Central memory CD8-positive, alpha-beta T cell (primary cell): Measurements from ENCODE around the gene SYCE3.
"Not testable (repeated sequence)": the region's sequence is repeated elsewhere in the genome, so short reads cannot be mapped to it uniquely, and the experiment has no call there.

Experiments
- ATAC-seq: fragments of 150-1000 bp; cut with Tn5 transposase; replicated peaks from 2 replicates; pipeline ENCODE4 v1.10.0; 2022; ENCODE audit warnings: mild to moderate bottlenecking, moderate FRiP score, moderate number of reproducible peaks; ENCODE audit not compliant: poor library complexity, severe bottlenecking; ENCODE audit errors: extremely low read depth
- DNase-seq, 2 donors: peaks; one replicate each; pipeline ENCODE4 v3.0.0; 2021; ENCODE audit warnings: low spot score in 2 of 2
- H3K27ac Mint-ChIP-seq: one replicate; pipeline ENCODE4 v1.8.0; 2022; ENCODE audit warnings: low read depth, mild to moderate bottlenecking, moderate library complexity, mixed read lengths
- H3K27me3 Mint-ChIP-seq: one replicate; pipeline ENCODE4 v1.8.0; 2022; ENCODE audit warnings: mixed read lengths
- H3K36me3 Mint-ChIP-seq: one replicate; pipeline ENCODE4 v1.8.0; 2022; ENCODE audit warnings: mild to moderate bottlenecking, moderate library complexity, mixed read lengths; ENCODE audit not compliant: insufficient read depth
- H3K4me1 Mint-ChIP-seq: one replicate; pipeline ENCODE4 v1.8.0; 2022; ENCODE audit warnings: mixed read lengths
- H3K4me3 Mint-ChIP-seq: one replicate; pipeline ENCODE4 v1.8.0; 2022; ENCODE audit warnings: mild to moderate bottlenecking, moderate library complexity, mixed read lengths
- H3K9me3 Mint-ChIP-seq: one replicate; pipeline ENCODE4 v1.8.0; 2022; ENCODE audit warnings: mixed read lengths

Gene SYCE3

DNA sequence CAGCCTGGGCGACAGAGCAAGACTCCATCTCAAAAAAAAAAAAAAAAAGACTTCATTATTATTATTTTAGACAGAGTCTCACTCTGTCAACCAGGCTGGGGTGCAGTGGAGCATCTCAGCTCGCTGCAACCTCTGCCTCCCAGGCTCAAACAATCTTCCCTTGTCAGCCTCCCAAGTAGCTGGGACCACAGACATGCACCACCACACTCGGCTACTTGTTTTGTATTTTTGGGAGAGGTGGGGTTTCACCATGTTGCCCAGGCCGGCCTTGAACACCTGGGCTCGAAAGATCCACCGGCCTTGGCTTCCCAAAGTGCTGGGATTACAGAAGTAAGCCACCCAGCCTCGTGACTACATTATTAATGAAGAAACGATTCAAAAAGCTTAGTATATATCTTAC is 27.6 kb downstream of the SYCE3 start:
- peaks cover 23% of the 10 kb centered on the region for H3K36me3 Mint-ChIP-seq
- peaks cover 39% of the 10 kb centered on the region for H3K4me1 Mint-ChIP-seq
- ATAC-seq (no peak), DNase-seq (no peak)
- H3K4me3 Mint-ChIP-seq, result no peak overlapping the region
- no peaks in the 10 kb centered on the region for H3K9me3 Mint-ChIP-seq
- H3K27ac Mint-ChIP-seq, result no peak overlapping the region
- no peaks in the 10 kb centered on the region for H3K27me3 Mint-ChIP-seq

DNA sequence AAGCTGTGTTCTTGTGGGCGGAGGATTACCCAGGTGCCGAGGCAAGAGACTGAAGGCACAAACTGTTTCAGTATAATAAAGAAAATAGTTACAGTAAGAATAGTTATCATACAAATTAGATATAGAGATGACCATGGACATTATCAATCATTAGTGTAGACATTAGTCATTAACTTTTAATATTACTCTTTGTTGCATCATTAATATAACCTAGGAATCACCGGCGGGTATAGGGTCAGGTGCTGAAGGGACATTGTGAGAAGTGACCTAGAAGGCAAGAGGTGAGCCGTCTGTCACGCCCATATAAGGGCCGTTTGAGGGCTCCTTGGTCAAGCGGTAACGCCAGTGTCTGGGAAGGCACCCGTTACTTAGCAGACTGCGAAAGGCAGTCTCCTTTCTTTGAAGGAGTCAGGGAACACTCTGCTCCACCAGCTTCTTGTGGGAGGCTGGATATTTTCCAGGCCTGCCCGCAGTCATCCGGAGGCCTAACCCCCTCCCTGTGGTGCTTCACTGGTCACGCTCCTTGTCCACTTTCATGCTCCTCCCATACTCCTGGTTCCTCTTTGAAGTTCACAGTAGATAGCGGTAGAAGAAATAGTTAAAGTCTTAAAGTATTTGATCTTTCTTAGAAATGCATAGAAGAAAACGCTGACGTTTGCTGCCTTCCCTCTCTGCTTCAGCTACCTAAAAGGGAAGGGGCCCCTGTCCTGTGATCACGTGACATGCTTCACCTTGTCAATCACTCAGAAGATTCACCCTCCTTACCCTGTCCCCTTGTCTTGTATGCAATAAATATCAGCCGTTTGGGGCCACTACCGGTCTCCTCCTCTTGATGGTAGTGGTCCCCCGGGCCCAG is 28.6 kb downstream of the SYCE3 start:
- not testable (repeated sequence) for H3K27me3 Mint-ChIP-seq, H3K27ac Mint-ChIP-seq, H3K9me3 Mint-ChIP-seq, ATAC-seq, DNase-seq, H3K4me3 Mint-ChIP-seq
- Mint-ChIP-seq H3K36me3 (peaks cover 16% of the 10 kb centered on the region), H3K4me1 (peaks cover 29% of the 10 kb centered on the region)

DNA sequence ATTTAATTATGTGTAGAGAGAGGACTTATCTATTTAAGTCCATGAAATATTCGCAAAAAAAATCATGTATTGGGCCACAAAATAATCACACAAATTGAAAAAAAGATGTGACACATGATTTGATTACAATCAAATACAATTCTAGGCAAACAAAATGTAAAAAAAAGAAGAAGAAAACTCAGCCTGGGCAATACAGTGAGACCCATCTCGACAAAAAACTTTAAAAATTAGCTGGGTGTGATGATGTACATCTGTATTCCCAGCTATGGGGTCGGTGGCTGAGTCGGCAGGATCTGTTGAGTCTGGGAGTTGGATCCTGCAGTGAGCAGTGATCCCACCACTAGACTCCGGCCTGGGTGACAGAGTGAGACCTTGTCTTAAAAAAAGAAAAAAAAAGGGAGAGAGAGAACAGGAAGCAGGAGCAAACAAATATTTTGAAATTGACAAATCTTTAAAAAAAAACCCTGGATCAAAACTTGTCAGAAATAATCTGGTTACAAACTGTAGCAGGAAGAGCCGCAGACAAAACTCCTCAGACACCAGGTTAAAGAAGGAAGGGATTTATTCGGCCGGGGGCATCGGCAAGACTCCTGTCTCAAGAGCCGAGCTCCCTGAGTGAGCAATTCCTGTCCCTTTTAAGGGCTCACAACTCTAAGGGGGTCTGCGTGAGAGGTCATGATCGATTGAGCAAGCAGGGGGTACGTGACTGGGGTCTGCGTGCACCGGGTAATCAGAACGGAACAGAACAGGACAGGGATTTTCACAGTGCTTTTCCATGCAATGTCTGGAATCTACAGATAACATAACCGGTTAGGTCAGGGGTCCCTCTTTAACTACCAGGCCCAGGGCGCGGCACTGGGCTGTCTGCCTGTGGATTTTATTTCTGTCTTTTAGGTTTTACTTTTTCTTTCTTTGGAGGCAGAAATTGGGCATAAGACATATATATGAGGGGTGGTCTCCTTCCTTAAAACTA is 29.6 kb downstream of the SYCE3 start:
- Mint-ChIP-seq H3K27me3 (no peaks in the 10 kb centered on the region), H3K36me3 (peaks cover 15% of the 10 kb centered on the region), H3K9me3 (no peaks in the 10 kb centered on the region), H3K27ac (peak overlapping the region; percentile 98), H3K4me3 (peak overlapping the region; percentile 92), H3K4me1 (peaks cover 32% of the 10 kb centered on the region)
- no peak for ATAC-seq
- no peak for DNase-seq

DNA sequence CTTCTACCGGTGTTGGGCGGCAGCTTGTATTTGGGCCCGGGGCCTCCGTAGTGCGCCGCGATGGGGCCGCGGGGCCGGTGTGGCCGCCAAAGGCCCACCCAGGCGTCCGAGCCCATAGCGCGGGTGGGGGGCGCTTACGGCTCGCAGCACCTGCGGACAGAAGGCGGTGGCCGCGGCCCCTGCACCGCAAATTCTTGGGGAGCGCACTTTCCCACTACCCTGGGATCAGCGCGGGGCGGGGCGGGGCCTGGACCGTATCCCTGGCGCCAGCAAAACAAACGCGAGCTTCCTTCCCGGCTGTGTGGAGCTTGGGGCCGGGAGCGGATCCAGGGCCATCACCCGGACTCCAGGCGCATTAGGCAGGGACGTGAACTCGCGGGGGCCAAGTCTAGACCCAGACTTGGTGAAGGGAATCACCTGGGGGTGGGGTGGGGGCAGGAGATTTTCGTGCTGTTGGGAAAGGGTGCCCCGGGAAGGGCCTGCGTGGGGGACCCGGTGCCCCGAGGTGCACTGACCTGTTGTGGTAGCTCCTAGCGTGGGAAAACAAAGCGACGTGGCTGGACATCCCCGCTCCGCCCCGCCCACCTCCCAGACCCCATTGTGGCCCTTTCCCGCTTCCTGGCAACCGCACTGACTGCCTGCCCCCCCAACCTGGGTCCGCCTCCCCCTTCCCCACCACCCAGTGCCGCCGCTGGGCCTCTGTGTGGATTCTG is 30.6 kb downstream of the SYCE3 start:
- Mint-ChIP-seq H3K27me3 (no peaks in the 10 kb centered on the region), H3K36me3 (peaks cover 20% of the 10 kb centered on the region), H3K9me3 (no peaks in the 10 kb centered on the region), H3K4me3 (peak overlapping the region; percentile 92), H3K27ac (peak overlapping the region; percentile 98), H3K4me1 (peaks cover 37% of the 10 kb centered on the region)
- ATAC-seq (no peak), DNase-seq (no peak)

DNA sequence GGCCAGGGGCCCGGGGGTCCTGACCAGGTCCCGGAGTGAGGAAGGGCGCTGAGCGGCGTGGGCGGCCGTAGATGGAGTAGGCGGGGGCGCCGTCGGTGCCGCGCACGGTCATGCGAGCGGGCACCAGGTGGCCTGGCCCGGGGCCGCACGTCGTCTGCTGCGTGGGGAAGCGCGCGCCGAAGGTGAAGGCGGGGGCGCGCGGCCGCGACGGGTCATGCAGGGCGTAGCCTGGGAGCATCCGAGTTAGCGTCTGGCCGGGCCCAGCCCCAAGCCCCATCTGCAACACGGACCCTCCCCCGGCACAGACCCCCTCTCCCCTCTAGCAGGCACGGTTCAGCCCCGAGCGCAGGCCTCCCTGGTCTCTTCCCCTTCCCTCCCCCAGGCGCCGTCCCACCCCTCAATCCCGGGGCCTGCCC is 31.2 kb downstream of the SYCE3 start:
- ATAC-seq, result peak; percentile 65
- H3K4me3 Mint-ChIP-seq, result peak overlapping the region; percentile 92
- H3K4me1 Mint-ChIP-seq, result peaks cover 43% of the 10 kb centered on the region
- peaks cover 21% of the 10 kb centered on the region for H3K36me3 Mint-ChIP-seq
- H3K9me3 Mint-ChIP-seq, result no peaks in the 10 kb centered on the region
- peak overlapping the region; percentile 98 for H3K27ac Mint-ChIP-seq
- peak; percentile 50 to 51 for DNase-seq
- no peaks in the 10 kb centered on the region for H3K27me3 Mint-ChIP-seq

DNA sequence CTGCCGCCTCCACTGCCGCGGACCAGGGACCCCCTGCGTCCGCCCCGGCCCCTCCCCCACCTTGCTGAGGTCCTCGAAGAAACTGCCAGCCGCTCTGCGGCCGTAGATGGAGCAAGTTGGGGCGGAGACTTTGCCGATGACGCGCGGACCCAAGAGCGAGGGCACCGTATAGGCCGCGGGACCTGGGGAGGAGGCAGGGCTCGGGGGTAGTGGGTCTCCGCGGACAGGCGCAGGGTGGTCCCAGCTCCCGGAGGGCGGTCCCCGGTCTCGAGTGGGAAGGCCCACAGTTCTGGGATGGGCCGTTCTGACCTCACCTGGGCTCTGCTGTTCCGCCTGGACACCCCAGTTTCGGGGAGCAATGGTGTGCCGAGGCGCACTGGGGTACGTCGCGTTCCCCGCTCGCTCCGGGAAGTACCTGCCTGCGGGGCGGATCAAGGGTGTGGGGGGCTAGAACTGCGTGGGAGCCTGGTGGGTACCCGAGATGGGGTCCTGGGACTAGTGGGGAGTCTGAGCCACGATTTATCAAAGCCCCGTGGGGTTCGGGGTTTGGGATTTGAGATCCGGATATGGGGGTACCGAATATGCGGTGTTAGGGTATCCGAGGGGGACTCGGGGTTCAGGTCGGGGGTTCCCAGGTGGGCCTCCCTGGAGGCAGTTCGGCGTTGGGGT is 31.7 kb downstream of the SYCE3 start:
- Mint-ChIP-seq H3K27ac (peak overlapping the region; percentile 98), H3K4me3 (peak overlapping the region; percentile 92), H3K36me3 (peaks cover 21% of the 10 kb centered on the region), H3K9me3 (no peaks in the 10 kb centered on the region), H3K27me3 (no peaks in the 10 kb centered on the region), H3K4me1 (peaks cover 44% of the 10 kb centered on the region)
- DNase-seq (peak; percentile 67 to 73), ATAC-seq (peak; percentile 58)

DNA sequence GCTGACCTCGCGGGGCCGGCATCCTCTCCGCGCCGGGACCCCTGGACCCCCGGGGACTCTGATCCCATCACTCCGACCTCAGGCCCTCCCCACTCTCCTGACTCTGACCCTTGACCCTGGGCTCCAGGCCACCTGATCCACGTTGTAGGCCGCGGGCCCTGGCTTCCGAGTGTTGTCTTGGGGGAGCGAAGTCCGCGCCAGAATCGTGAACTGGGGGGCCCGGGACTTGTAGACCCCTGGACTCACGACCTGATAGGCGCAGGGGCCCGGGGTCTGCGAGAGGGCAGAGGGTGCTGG is 32.2 kb downstream of the SYCE3 start:
- Mint-ChIP-seq H3K9me3 (no peaks in the 10 kb centered on the region), H3K4me1 (peaks cover 44% of the 10 kb centered on the region), H3K36me3 (peaks cover 24% of the 10 kb centered on the region), H3K4me3 (peak overlapping the region; percentile 92), H3K27ac (peak overlapping the region; percentile 98), H3K27me3 (no peaks in the 10 kb centered on the region)
- ATAC-seq, result no peak
- DNase-seq, result peak in 1 of 2 donors; percentile 36

DNA sequence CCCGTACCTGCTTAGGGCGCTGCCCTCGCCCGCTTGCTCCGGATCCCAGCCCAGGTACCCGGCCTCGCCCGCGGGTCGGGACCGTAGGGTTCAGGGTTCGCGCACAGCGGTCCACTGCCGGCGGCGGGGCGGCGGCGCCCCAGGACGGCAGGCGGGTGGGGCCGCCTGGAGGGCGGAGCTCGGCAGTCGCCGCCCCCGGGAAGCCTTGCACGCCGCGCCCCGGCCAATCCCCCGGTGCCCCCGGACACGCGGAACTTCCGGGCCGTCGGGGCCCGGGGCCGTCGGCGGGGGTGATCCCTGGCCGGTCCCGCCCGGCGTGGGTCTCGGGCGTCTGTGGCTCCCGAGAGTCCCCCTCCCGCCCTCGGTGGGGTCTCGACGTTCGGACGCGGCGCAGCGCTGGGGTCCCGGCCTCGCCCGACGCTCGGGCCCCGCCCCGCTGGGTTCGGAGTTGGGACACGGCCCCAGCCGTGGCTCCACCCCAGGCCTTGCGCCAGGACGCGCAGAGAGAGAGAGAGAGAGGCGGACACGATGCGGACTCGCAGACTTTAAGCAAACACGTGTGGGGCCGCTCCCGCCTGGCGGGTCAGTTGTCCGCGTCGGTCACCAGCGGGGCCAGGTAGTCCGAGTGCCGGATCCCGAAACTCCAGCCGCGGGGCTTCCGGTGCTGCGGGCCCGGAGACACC is 32.7 kb downstream of the SYCE3 start, which contains the start of gene TYMP:
Gene TYMP, minus strand, starts transcription at position 116 of the 683 bp plus-strand sequence. CDS start 303 bp downstream, outside the sequence.
- H3K27me3 Mint-ChIP-seq, result no peaks in the 10 kb centered on the region
- H3K36me3 Mint-ChIP-seq, result peaks cover 28% of the 10 kb centered on the region
- H3K4me1 Mint-ChIP-seq, result peaks cover 44% of the 10 kb centered on the region
- H3K27ac Mint-ChIP-seq, result peak within 1 kb of the TSS; percentile 98
- H3K4me3 Mint-ChIP-seq, result peak within 1 kb of the TSS; percentile 92
- DNase-seq, result peak in 1 of 2 donors; percentile 32
- no peaks in the 10 kb centered on the region for H3K9me3 Mint-ChIP-seq
- no peak for ATAC-seq

DNA sequence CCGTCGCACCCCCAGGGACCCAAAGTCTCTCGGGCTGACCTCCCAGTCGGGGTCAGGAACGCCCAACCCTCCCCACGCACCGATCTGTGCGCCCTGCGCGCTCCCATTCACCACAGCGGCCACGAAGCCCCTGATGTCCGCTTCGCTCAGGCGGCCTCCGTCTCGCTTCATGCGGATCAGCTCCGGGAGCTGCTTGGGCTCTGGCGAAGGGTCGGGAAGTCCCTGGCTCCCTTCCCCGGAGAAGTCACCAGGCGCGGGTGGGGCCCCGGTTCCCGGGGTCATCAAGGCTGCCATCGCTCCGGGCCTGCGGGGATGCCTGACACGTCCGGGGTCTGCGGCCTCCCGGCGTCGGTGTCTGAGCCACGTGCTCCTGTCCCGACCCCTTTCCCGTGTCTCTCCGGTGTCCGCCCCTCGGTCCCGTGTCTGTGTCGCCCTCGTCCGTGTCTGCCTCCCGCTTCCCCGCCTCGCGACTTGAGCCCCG is 33.3 kb downstream of the SYCE3 start:
- Mint-ChIP-seq H3K9me3 (no peaks in the 10 kb centered on the region), H3K36me3 (peaks cover 31% of the 10 kb centered on the region), H3K4me3 (peak overlapping the region; percentile 92), H3K27me3 (no peaks in the 10 kb centered on the region), H3K4me1 (peaks cover 50% of the 10 kb centered on the region), H3K27ac (no peak overlapping the region)
- DNase-seq, result no peak
- ATAC-seq, result no peak

DNA sequence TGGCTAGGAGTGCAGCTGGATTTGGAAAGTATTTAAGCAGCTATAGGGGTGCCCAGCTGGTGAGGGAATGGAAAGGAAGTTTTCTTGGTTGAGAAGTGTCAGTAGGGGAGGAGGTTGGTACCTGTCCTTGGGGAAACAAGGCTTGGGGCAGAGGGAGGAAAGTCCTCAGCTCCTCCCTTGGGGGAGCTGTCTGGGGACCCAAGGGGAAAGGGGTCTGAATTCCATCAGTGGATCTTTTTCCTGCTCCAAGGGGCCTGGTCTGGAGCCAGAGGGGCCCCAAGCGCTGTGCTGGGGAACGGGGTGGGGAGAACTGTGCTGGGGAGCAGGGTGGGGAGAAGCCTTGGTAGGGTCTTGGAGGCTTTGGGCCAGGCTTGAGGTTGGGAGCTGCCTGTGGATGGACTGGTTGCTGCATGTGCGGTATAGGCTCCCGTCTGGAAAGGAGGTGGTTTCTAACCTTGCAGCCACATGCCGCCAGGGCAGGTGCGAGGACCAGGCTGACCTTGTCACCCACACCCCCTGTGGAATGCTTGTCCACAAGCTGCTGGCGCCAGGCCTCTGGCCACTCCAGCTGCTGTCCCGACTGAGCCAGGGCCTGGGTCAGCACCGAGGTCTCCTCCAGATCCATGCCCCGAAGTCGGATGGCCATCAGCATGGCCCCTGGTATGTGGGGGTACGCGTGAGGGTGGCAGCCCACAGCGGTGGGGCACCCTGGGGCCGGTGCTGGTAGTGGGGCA is 33.9 kb downstream of the SYCE3 start:
- no peaks in the 10 kb centered on the region for H3K9me3 Mint-ChIP-seq
- ATAC-seq, result no peak
- peak overlapping the region; percentile 29 for H3K27ac Mint-ChIP-seq
- peak overlapping the region; percentile 92 for H3K4me3 Mint-ChIP-seq
- H3K36me3 Mint-ChIP-seq, result peaks cover 37% of the 10 kb centered on the region
- H3K4me1 Mint-ChIP-seq, result peaks cover 54% of the 10 kb centered on the region
- no peak for DNase-seq
- H3K27me3 Mint-ChIP-seq, result no peaks in the 10 kb centered on the region
